ENCODE results near the gene KCTD4.

GRCh38 chr13:45242524-45242923 lies 41.7 kb upstream of the KCTD4 start:
- no peak for TF ChIP-seq CTCF (IDR thresholded peaks at IDR 0.05; ENCODE audit: poor library complexity)
- TF ChIP-seq EZH2phosphoT487 (IDR thresholded peaks at IDR 0.05; ENCODE audit: low read depth, severe bottlenecking, unreplicated experiment) = no peak

Data from hepatocyte (in vitro differentiated cells).